ENCODE measurements around the gene DISC1.

GRCh38 chr1:231814521-231814920 is 187.9 kb downstream of the DISC1 start:
- no peak for TF ChIP-seq CTCF (IDR thresholded peaks at IDR 0.05)
- no peak for TF ChIP-seq POLR2AphosphoS5 (IDR thresholded peaks at IDR 0.05; ENCODE audit: low read depth, low read length)
